Epidermal melanocyte (primary cell): ENCODE results near the gene MICAL3.

Source experiments
- DNase-seq: peaks from one replicate; pipeline ENCODE4 v3.0.0; 2011; ENCODE audit warnings: low spot score; ENCODE audit not compliant: insufficient read length

The MICAL3 gene

GRCh38 chr22:17931400-17931825, 92.9 kb downstream of the MICAL3 start:
- DNase-seq, result no peak

GRCh38 chr22:17930455-17931313, 93.7 kb downstream of the MICAL3 start:
- no peak for DNase-seq

GRCh38 chr22:17929909-17930308, 94.5 kb downstream of the MICAL3 start:
- no peak for DNase-seq

- no peak for DNase-seq
Measured at GRCh38 chr22:17928391-17928790, 96.0 kb downstream of the MICAL3 start.

- no peak for DNase-seq
Measured at GRCh38 chr22:17927062-17927461, 97.3 kb downstream of the MICAL3 start.

GRCh38 chr22:17926516-17926915, 97.8 kb downstream of the MICAL3 start:
- DNase-seq, result no peak

GRCh38 chr22:17925431-17925841, 98.9 kb downstream of the MICAL3 start:
- DNase-seq, result no peak

- DNase-seq, result no peak
Measured at GRCh38 chr22:17924735-17925364, 99.5 kb downstream of the MICAL3 start.

- no peak for DNase-seq
Measured at GRCh38 chr22:17924076-17924475, 100.3 kb downstream of the MICAL3 start.

GRCh38 chr22:17922925-17923903, 101.1 kb downstream of the MICAL3 start:
- DNase-seq, result peak; percentile 70

GRCh38 chr22:17921871-17922821, 102.2 kb downstream of the MICAL3 start:
- no peak for DNase-seq

GRCh38 chr22:17920992-17921650, 103.2 kb downstream of the MICAL3 start:
- DNase-seq, result no peak

GRCh38 chr22:17920145-17920605, 104.2 kb downstream of the MICAL3 start:
- DNase-seq, result no peak

- no peak for DNase-seq
Measured at GRCh38 chr22:17919276-17920144, 104.9 kb downstream of the MICAL3 start.

GRCh38 chr22:17918840-17919239, 105.5 kb downstream of the MICAL3 start:
- no peak for DNase-seq

- DNase-seq, result no peak
Measured at GRCh38 chr22:17917490-17917983, 106.8 kb downstream of the MICAL3 start.

- DNase-seq, result no peak
Measured at GRCh38 chr22:17916226-17916889, 108.0 kb downstream of the MICAL3 start.

GRCh38 chr22:17915676-17916075, 108.7 kb downstream of the MICAL3 start:
- no peak for DNase-seq
